Stimulated activated naive CD8-positive, alpha-beta T cell treated with anti-CD3 and anti-CD28 coated beads, Interleukin-15, amount 100 ng/mL, for 72 hours (primary cell): ENCODE data around the gene CALR.
"Not testable (repeated sequence)": the region's sequence is repeated elsewhere in the genome, so short reads cannot be mapped to it uniquely, and the experiment has no call there.

Experiments used
- ATAC-seq: fragments of 150-1000 bp; cut with Tn5 transposase; 2 replicates; pipeline ENCODE4 v1.10.0; 2021; ENCODE audit warnings: mild to moderate bottlenecking, moderate library complexity
- DNase-seq, 2 donors: peaks; one replicate each; pipeline ENCODE4 v3.0.0; 2021 to 2022
- H3K27ac Mint-ChIP-seq, 2 donors: one replicate each; pipeline ENCODE4 v1.8.0; 2022; ENCODE audit warnings: mild to moderate bottlenecking in 2 of 2, mixed read lengths in 2 of 2, moderate library complexity in 2 of 2
- H3K27me3 Mint-ChIP-seq: one replicate; pipeline ENCODE4 v1.8.0; 2022; ENCODE audit warnings: mixed read lengths
- H3K4me1 Mint-ChIP-seq: one replicate; pipeline ENCODE4 v1.8.0; 2022; ENCODE audit warnings: mild to moderate bottlenecking, mixed read lengths
- H3K4me3 Mint-ChIP-seq, 2 donors: one replicate each; pipeline ENCODE4 v1.8.0; 2022; ENCODE audit warnings: mild to moderate bottlenecking in 2 of 2, mixed read lengths in 2 of 2, moderate library complexity in 1 of 2
- H3K9me3 Mint-ChIP-seq, 2 donors: one replicate each; pipeline ENCODE4 v1.8.0; 2022; ENCODE audit warnings: mixed read lengths in 2 of 2

CALR gene

DNA sequence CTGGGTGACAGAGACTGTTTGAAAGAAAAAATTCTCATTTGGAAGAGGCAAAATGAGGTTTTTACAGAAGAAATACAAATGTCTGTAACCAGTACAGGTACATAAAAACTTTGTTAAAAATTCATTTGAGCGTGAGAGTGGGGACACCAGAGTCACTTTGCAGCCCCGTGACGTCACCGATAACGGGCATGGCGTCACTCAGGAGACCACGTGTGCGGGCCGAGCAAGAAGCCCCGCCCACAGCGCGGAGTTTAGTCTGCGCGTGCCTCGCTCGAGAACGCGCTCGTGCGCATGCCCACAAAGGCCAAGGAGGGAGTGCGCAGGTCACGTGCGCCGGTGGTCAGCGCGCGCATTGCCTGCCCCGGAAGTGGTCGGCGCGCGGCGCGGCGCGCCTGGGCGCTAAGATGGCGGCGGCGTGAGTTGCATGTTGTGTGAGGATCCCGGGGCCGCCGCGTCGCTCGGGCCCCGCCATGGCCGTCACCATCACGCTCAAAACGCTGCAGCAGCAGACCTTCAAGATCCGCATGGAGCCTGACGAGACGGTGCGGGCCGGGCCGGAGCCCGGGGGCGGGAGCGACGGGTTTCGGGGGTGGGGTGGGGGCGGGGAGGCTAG lies 7.2 kb downstream of the CALR start, which contains the start of gene RAD23A:
RAD23A (plus strand) TSS at position 384 of the 613 bp plus-strand sequence; CDS start at position 471, 87 bp downstream.
- Mint-ChIP-seq H3K9me3 (no peaks in the 10 kb centered on the region), H3K27me3 (no peaks in the 10 kb centered on the region), H3K27ac (peak within 1 kb of the TSS; percentile 98 to 99), H3K4me3 (peak within 1 kb of the TSS; percentile 96 to 99), H3K4me1 (peaks cover 92% of the 10 kb centered on the region)
- DNase-seq (peak; percentile 98), ATAC-seq (peak; percentile 86)

GRCh38 chr19:12946092-12946721 lies 7.8 kb downstream of the CALR start:
- DNase-seq (peak in 1 of 2 donors; percentile 52), ATAC-seq (peak; percentile 71)
- Mint-ChIP-seq H3K9me3 (no peaks in the 10 kb centered on the region), H3K27ac (peak overlapping the region; percentile 94 to 99), H3K27me3 (no peaks in the 10 kb centered on the region), H3K4me3 (peak overlapping the region; percentile 96 to 99), H3K4me1 (peaks cover 88% of the 10 kb centered on the region)

DNA sequence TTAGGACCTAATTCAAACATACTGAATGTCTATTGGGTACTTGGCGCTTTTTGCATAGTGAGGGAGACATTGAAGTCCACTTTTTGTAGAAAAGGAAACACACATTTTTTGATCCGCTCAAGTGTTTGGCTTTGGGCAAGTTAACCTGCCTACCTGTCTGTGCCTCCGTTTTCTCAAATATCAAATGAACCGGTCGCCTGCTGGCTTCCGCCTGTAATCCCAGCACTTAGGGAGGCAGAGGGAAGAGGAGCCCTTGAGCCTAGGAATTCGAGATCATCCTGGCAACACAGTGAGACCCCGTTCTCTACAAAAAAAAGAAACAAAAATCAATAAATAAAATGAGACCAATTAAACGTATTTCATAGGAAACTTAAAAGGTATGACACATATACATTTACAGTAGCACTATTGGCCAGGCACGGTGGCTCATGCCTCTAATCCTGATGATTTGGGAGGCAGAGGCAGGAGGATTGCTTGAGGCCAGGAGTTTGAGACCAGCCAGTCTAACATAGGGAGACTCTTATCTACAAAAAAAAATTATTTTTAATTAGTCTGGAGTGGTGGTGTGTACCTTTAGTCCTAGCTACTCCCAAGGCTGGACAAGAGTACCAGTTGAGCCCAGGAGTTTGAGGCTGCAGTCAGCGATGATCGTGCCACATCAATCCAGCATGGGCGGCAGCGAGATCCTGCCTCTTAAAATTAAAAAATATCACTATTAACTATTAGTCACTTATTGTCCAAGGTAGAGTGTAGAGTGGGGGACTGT lies 8.5 kb downstream of the CALR start:
- H3K27ac Mint-ChIP-seq, result peak overlapping the region; percentile 94 to 99
- no peak for DNase-seq
- H3K27me3 Mint-ChIP-seq, result no peaks in the 10 kb centered on the region
- H3K9me3 Mint-ChIP-seq, result no peaks in the 10 kb centered on the region
- H3K4me3 Mint-ChIP-seq, result peak overlapping the region; percentile 96 to 99
- H3K4me1 Mint-ChIP-seq, result peaks cover 87% of the 10 kb centered on the region
- ATAC-seq, result no peak

GRCh38 chr19:12947702-12948611 lies 9.5 kb downstream of the CALR start:
- Mint-ChIP-seq H3K4me3 (peak overlapping the region in 1 of 2 donors; percentile 15), H3K27me3 (no peaks in the 10 kb centered on the region), H3K27ac (peak overlapping the region; percentile 9 to 63), H3K4me1 (peaks cover 87% of the 10 kb centered on the region), H3K9me3 (no peaks in the 10 kb centered on the region)
- DNase-seq (no peak), ATAC-seq (no peak)

- Mint-ChIP-seq H3K4me3 (peak overlapping the region; percentile 15 to 24), H3K27me3 (no peaks in the 10 kb centered on the region), H3K27ac (peak overlapping the region in 1 of 2 donors; percentile 63), H3K9me3 (no peaks in the 10 kb centered on the region), H3K4me1 (peaks cover 87% of the 10 kb centered on the region)
- DNase-seq (no peak), ATAC-seq (no peak)
Observed at GRCh38 chr19:12948612-12949362, 10.4 kb downstream of the CALR start.

GRCh38 chr19:12949363-12950283 lies 11.2 kb downstream of the CALR start:
- H3K4me3 Mint-ChIP-seq, result no peak overlapping the region
- no peaks in the 10 kb centered on the region for H3K27me3 Mint-ChIP-seq
- no peaks in the 10 kb centered on the region for H3K9me3 Mint-ChIP-seq
- DNase-seq (no peak), ATAC-seq (no peak)
- H3K4me1 Mint-ChIP-seq, result peaks cover 87% of the 10 kb centered on the region
- no peak overlapping the region for H3K27ac Mint-ChIP-seq

DNA sequence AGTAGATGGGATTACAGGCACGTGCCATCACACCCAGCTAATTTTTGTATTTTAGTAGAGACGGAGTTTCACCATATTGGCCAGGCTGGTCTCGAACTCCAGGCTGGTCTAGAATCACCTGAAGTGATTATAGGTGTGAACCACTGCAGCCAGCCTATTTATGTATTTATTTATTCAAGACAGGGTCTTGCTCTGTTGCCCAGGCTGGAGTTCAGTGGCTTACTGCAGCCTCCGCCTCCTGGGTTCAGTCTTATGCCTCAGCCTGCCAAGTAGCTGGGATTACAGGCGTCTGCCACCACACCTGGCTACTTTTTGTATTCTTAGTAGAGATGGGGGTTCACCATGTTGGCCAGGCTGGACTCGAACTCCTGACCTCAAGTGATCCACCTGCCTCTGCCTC lies 13.6 kb downstream of the CALR start:
- not testable (repeated sequence) for DNase-seq, H3K4me3 Mint-ChIP-seq, H3K9me3 Mint-ChIP-seq, H3K27me3 Mint-ChIP-seq, ATAC-seq
- peak overlapping the region; percentile 59 to 63 for H3K27ac Mint-ChIP-seq
- H3K4me1 Mint-ChIP-seq, result peaks cover 85% of the 10 kb centered on the region

- H3K27ac Mint-ChIP-seq, result peak overlapping the region in 1 of 2 donors; percentile 20
- peaks cover 80% of the 10 kb centered on the region for H3K4me1 Mint-ChIP-seq
- ATAC-seq (no peak), DNase-seq (no peak)
- H3K9me3 Mint-ChIP-seq, result no peaks in the 10 kb centered on the region
- H3K27me3 Mint-ChIP-seq, result no peaks in the 10 kb centered on the region
- H3K4me3 Mint-ChIP-seq, result no peak overlapping the region
Observed at GRCh38 chr19:12952488-12953137, 14.2 kb downstream of the CALR start.

GRCh38 chr19:12953138-12953798 lies 14.9 kb downstream of the CALR start:
- Mint-ChIP-seq H3K4me1 (peaks cover 73% of the 10 kb centered on the region), H3K9me3 (no peaks in the 10 kb centered on the region), H3K27ac (no peak overlapping the region), H3K27me3 (no peaks in the 10 kb centered on the region), H3K4me3 (peak overlapping the region; percentile 6 to 29)
- DNase-seq, result no peak
- ATAC-seq, result no peak

- H3K4me1 Mint-ChIP-seq, result peaks cover 67% of the 10 kb centered on the region
- peak overlapping the region; percentile 34 to 63 for H3K4me3 Mint-ChIP-seq
Observed at GRCh38 chr19:12953799-12954611, 15.6 kb downstream of the CALR start.

GRCh38 chr19:12954612-12954962 lies 16.2 kb downstream of the CALR start:
- DNase-seq (no peak), ATAC-seq (no peak)
- Mint-ChIP-seq H3K27me3 (no peaks in the 10 kb centered on the region), H3K9me3 (no peaks in the 10 kb centered on the region), H3K4me1 (peaks cover 62% of the 10 kb centered on the region), H3K27ac (peak overlapping the region; percentile 10 to 83), H3K4me3 (peak overlapping the region; percentile 2 to 63)

More at GRCh38 chr19:12953799-12954611, 15.6 kb downstream of the CALR start:
- H3K9me3 Mint-ChIP-seq, result no peaks in the 10 kb centered on the region
- DNase-seq (no peak), ATAC-seq (peak; percentile 22)
- no peaks in the 10 kb centered on the region for H3K27me3 Mint-ChIP-seq
- H3K27ac Mint-ChIP-seq, result peak overlapping the region; percentile 10 to 91

- Mint-ChIP-seq H3K4me1 (peaks cover 52% of the 10 kb centered on the region), H3K27ac (peak overlapping the region; percentile 55 to 93)
- not testable (repeated sequence) for H3K27me3 Mint-ChIP-seq
Observed at GRCh38 chr19:12955575-12955974, 17.2 kb downstream of the CALR start.

More at GRCh38 chr19:12955575-12955974, 17.2 kb downstream of the CALR start:
- peak overlapping the region; percentile 71 to 78 for H3K4me3 Mint-ChIP-seq
- not testable (repeated sequence) for ATAC-seq, H3K9me3 Mint-ChIP-seq, DNase-seq
